Mesothelial cell of epicardium (in vitro differentiated cells): ENCODE results near the gene FLOT2. TPM values are rescaled to one million over a fixed set of nuclear protein-coding genes. Genes with fewer than 3 reads are reported as not detected.

Experiments
- DNase-seq, 2 experiments: peaks; one replicate each; pipeline ENCODE4 v3.0.0; 2021; ENCODE audit warnings: low spot score in 2 of 2; ENCODE audit not compliant: unreplicated experiment in 2 of 2
- H3K27ac Mint-ChIP-seq: 2 replicates; pipeline ENCODE4 v1.8.0; 2021; ENCODE audit warnings: mixed read lengths
- H3K27me3 Mint-ChIP-seq: 2 replicates; pipeline ENCODE4 v1.8.0; 2021; ENCODE audit warnings: low read depth, mixed read lengths
- H3K36me3 Mint-ChIP-seq: 2 replicates; pipeline ENCODE4 v1.8.0; 2021; ENCODE audit warnings: mixed read lengths
- H3K4me1 Mint-ChIP-seq: 2 replicates; pipeline ENCODE4 v1.8.0; 2021; ENCODE audit warnings: mixed read lengths
- H3K4me3 Mint-ChIP-seq: 2 replicates; pipeline ENCODE4 v1.8.0; 2021; ENCODE audit warnings: mild to moderate bottlenecking, moderate library complexity, mixed read lengths
- H3K9me3 Mint-ChIP-seq: 2 replicates; pipeline ENCODE4 v1.8.0; 2021; ENCODE audit warnings: mixed read lengths
- CTCF ChIP-seq: fragments of 200-600 bp; sonication (generic); IDR thresholded peaks from one replicate; pipeline ENCODE4 v1.5.0; 2021; ENCODE audit warnings: antibody characterized with exemption; ENCODE audit not compliant: unreplicated experiment
- total RNA-seq: library from RNA; stranded (reverse); gene quantifications from 3 replicates; pipeline ENCODE4 v1.2.1, GENCODE V29; 2021

FLOT2 gene
- total RNA-seq, 1 donor from 2014 or later: 85.4 TPM

DNA sequence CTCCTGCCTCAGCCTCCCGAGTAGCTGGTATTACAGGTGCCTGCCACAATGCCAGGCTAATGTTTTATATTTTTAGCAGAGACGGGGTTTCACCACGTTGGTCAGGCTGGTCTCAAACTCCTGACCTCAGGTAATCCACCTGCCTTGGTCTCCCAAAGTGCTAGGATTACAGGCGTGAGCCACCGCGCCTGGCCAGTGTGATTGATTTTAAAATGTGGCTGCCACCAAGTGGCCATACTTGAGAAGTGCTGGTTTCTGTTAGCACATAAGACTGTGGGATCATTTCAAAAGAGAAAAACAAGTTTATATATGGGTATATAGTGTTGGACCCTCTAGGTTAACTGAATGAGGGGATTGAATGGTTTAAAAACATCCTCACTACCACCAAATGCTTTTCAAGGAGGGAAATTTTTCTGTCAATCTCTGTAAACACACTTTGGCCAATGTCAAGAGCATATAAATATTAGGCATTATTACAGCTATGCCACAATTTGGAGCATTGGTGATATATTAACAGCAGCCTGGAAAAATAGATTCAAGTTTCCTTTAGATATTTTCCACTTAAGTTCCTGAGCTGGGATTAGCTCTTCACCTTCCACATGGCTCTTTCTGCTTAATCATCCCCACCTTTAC is 18.9 kb upstream of the FLOT2 start:
- Mint-ChIP-seq H3K4me1 (no peaks in the 10 kb centered on the region), H3K36me3 (peaks cover 58% of the 10 kb centered on the region), H3K4me3 (no peak overlapping the region), H3K27ac (no peak overlapping the region), H3K27me3 (no peaks in the 10 kb centered on the region), H3K9me3 (no peaks in the 10 kb centered on the region)
- DNase-seq: no peak
- peak; percentile 64 for TF ChIP-seq CTCF

GRCh38 chr17:28912938-28913333 is 15.4 kb upstream of the FLOT2 start:
- no peak overlapping the region for H3K4me3 Mint-ChIP-seq
- no peaks in the 10 kb centered on the region for H3K9me3 Mint-ChIP-seq
- no peaks in the 10 kb centered on the region for H3K4me1 Mint-ChIP-seq
- H3K27me3 Mint-ChIP-seq: no peaks in the 10 kb centered on the region
- no peak for DNase-seq
- H3K27ac Mint-ChIP-seq: no peak overlapping the region
- peaks cover 53% of the 10 kb centered on the region for H3K36me3 Mint-ChIP-seq
- TF ChIP-seq CTCF: no peak

GRCh38 chr17:28912281-28912937 is 14.9 kb upstream of the FLOT2 start:
- DNase-seq: no peak
- Mint-ChIP-seq H3K27ac (no peak overlapping the region), H3K36me3 (peaks cover 57% of the 10 kb centered on the region), H3K27me3 (no peaks in the 10 kb centered on the region), H3K9me3 (no peaks in the 10 kb centered on the region), H3K4me3 (no peak overlapping the region), H3K4me1 (no peaks in the 10 kb centered on the region)
- no peak for TF ChIP-seq CTCF

GRCh38 chr17:28911411-28912045 is 14.0 kb upstream of the FLOT2 start:
- H3K4me3 Mint-ChIP-seq: no peak overlapping the region
- no peak overlapping the region for H3K27ac Mint-ChIP-seq
- H3K36me3 Mint-ChIP-seq: peaks cover 58% of the 10 kb centered on the region
- no peaks in the 10 kb centered on the region for H3K9me3 Mint-ChIP-seq
- DNase-seq: no peak
- no peak for TF ChIP-seq CTCF
- no peaks in the 10 kb centered on the region for H3K27me3 Mint-ChIP-seq
- no peaks in the 10 kb centered on the region for H3K4me1 Mint-ChIP-seq

GRCh38 chr17:28910534-28910933 is 13.0 kb upstream of the FLOT2 start:
- no peak overlapping the region for H3K4me3 Mint-ChIP-seq
- DNase-seq: no peak
- H3K27ac Mint-ChIP-seq: no peak overlapping the region
- no peaks in the 10 kb centered on the region for H3K4me1 Mint-ChIP-seq
- no peak for TF ChIP-seq CTCF
- no peaks in the 10 kb centered on the region for H3K9me3 Mint-ChIP-seq
- peaks cover 56% of the 10 kb centered on the region for H3K36me3 Mint-ChIP-seq
- no peaks in the 10 kb centered on the region for H3K27me3 Mint-ChIP-seq
